OCI-LY1 (cell line): ENCODE measurements around the gene FAM117B.

ENCODE experiments used
- H2AFZ ChIP-seq: fragments of 200-600 bp; sonication (generic), shearing (Covaris generic); 2 replicates; pipeline ENCODE4 v1.6.0; 2014; ENCODE audit warnings: antibody characterized with exemption, mild to moderate bottlenecking, low read length
- H3F3A ChIP-seq: fragments of 200-600 bp; sonication (generic), shearing (Covaris generic); 2 replicates; pipeline ENCODE4 v1.6.0; 2014; ENCODE audit warnings: mild to moderate bottlenecking, antibody characterized with exemption, low read length, moderate library complexity; ENCODE audit not compliant: insufficient read depth
- H3K27ac ChIP-seq: fragments of 200-600 bp; sonication (generic); 2 replicates; pipeline ENCODE4 v1.5.1; 2014; ENCODE audit warnings: low read length, mixed run types, mild to moderate bottlenecking, low read depth; ENCODE audit not compliant: poor library complexity, severe bottlenecking
- H3K27me3 ChIP-seq: fragments of 200-600 bp; sonication (generic); 2 replicates; pipeline ENCODE4 v1.6.0; 2014; ENCODE audit warnings: antibody characterized with exemption, mild to moderate bottlenecking, low read length, moderate library complexity; ENCODE audit not compliant: insufficient read depth
- H3K36me3 ChIP-seq: fragments of 200-600 bp; sonication (generic); 2 replicates; pipeline ENCODE4 v1.6.1; 2014; ENCODE audit warnings: mild to moderate bottlenecking, antibody characterized with exemption, low read length, moderate library complexity, mixed read lengths; ENCODE audit not compliant: insufficient read depth
- H3K4me1 ChIP-seq: fragments of 200-600 bp; sonication (generic); 2 replicates; pipeline ENCODE4 v1.5.1; 2014; ENCODE audit warnings: mild to moderate bottlenecking, low read length, moderate library complexity; ENCODE audit not compliant: insufficient read depth, severe bottlenecking
- H3K4me2 ChIP-seq: fragments of 200-600 bp; sonication (generic), shearing (Covaris generic); 2 replicates; pipeline ENCODE4 v1.6.1; 2014; ENCODE audit warnings: low read length
- H3K4me3 ChIP-seq: fragments of 200-600 bp; sonication (generic); 2 replicates; pipeline ENCODE4 v1.5.1; 2014; ENCODE audit warnings: low read length, low read depth, mild to moderate bottlenecking, mixed read lengths; ENCODE audit not compliant: poor library complexity, severe bottlenecking
- H3K79me2 ChIP-seq: fragments of 200-600 bp; shearing (Covaris generic); 2 replicates; pipeline ENCODE4 v1.6.1; 2016; ENCODE audit warnings: mixed run types, low read length, mixed read lengths; ENCODE audit not compliant: insufficient read depth
- H3K9ac ChIP-seq: fragments of 200-600 bp; sonication (generic), shearing (Covaris generic); 2 replicates; pipeline ENCODE4 v1.6.1; 2014; ENCODE audit warnings: mild to moderate bottlenecking, low read length, mixed read lengths
- H3K9me2 ChIP-seq: fragments of 200-600 bp; sonication (generic), shearing (Covaris generic); 2 replicates; pipeline ENCODE4 v1.6.1; 2014; ENCODE audit warnings: low read depth, mild to moderate bottlenecking, low read length, mixed read lengths
- H3K9me3 ChIP-seq: fragments of 200-600 bp; shearing (Covaris generic); 2 replicates; pipeline ENCODE4 v1.6.1; 2014; ENCODE audit warnings: low read length, mixed read lengths
- H4K20me1 ChIP-seq: fragments of 200-600 bp; sonication (generic), shearing (Covaris generic); 2 replicates; pipeline ENCODE4 v1.6.0; 2016; ENCODE audit warnings: mild to moderate bottlenecking, low read length; ENCODE audit not compliant: insufficient read depth
- EZH2 ChIP-seq: fragments of 200-600 bp; sonication (generic), shearing (Covaris generic); IDR thresholded peaks from 2 replicates; pipeline ENCODE4 v1.8.0; 2017; ENCODE audit warnings: borderline replicate concordance, mixed run types, mild to moderate bottlenecking, antibody characterized with exemption, low read length, moderate library complexity, mixed read lengths
- TF ChIP-seq, protein P1 (sequence below): fragments of 200-600 bp; sonication (generic), shearing (Covaris generic); IDR thresholded peaks from 2 replicates; pipeline ENCODE4 v1.5.1; 2017; ENCODE audit warnings: mild to moderate bottlenecking, antibody characterized with exemption, low read length, moderate library complexity, mixed read lengths

The FAM117B gene

DNA sequence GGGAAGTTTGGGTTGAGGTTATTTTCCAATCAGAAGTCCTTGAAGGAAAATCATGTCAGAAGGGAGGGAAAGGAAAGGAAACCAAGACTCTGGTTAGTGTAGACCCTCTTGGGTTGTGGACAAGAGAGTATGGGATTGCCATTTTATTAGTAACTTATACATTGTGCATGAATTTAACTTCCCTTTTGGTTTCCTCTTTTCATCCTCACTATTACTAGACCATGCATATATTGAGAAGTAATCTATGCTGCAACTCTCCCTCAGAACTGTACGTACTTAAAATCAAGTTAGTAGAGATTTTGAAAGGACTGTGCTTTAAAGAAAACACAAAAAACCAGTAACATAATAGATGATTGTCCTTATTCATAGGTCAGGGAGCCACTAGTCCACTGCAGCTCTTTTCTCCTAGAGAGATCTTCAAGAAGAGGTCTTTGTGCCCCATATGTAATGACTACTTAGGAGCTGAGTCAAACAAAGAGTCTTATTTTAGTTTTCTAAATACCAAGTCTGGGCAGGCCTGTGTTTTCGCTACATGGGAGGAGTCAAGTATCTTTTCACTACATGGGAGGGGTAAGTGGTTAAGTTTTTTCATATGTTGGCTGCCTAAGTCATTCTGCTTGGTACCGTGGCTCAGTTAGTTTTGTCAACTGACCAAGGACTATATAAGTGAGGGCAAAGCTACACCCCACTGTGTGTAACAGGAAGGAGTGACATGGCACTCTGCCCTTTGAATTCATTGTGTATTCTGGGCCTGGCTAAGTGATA lies 25.2 kb upstream of the FAM117B start:
- no peaks in the 10 kb centered on the region; the same call in 1 of the 2 replicates for H3K27me3 ChIP-seq
- H3K9me2 ChIP-seq, result no peaks in the 10 kb centered on the region
- H3K27ac ChIP-seq, result no peak overlapping the region
- no peaks in the 10 kb centered on the region for H3K4me1 ChIP-seq
- no peaks in the 10 kb centered on the region for H3K36me3 ChIP-seq
- H3K4me2 ChIP-seq, result no peak overlapping the region
- no peak overlapping the region for H3K9ac ChIP-seq
- H2AFZ ChIP-seq, result no peak overlapping the region
- TF ChIP-seq, protein P1, sequence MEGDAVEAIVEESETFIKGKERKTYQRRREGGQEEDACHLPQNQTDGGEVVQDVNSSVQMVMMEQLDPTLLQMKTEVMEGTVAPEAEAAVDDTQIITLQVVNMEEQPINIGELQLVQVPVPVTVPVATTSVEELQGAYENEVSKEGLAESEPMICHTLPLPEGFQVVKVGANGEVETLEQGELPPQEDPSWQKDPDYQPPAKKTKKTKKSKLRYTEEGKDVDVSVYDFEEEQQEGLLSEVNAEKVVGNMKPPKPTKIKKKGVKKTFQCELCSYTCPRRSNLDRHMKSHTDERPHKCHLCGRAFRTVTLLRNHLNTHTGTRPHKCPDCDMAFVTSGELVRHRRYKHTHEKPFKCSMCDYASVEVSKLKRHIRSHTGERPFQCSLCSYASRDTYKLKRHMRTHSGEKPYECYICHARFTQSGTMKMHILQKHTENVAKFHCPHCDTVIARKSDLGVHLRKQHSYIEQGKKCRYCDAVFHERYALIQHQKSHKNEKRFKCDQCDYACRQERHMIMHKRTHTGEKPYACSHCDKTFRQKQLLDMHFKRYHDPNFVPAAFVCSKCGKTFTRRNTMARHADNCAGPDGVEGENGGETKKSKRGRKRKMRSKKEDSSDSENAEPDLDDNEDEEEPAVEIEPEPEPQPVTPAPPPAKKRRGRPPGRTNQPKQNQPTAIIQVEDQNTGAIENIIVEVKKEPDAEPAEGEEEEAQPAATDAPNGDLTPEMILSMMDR, result no peak
- no peak for TF ChIP-seq EZH2
- H3K9me3 ChIP-seq, result no peaks in the 10 kb centered on the region
- H3K79me2 ChIP-seq, result no peaks in the 10 kb centered on the region
- no peaks in the 10 kb centered on the region for H4K20me1 ChIP-seq
- H3K4me3 ChIP-seq, result no peak overlapping the region
- no peaks in the 10 kb centered on the region for H3F3A ChIP-seq

DNA sequence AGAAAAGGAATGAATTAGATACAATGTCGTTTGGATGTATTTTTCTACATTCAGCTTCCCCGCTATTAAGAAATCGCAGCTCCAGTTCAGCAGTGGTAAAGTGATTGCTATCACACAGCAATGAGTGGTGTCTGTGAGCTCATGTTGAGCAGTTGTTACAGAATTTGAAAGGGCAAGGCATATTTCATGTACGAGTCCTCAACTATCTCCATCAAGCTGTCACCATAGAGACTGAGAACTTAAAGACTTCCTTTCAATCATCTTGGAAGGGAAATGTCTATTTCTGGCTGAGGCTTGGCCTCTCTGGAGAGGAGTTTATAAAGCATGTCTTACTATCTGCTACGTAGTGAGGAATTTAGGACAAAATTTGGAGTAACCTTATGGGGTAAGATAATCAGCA lies 24.4 kb upstream of the FAM117B start:
- H3K27ac ChIP-seq, result no peak overlapping the region
- H3K9ac ChIP-seq, result no peak overlapping the region
- no peak overlapping the region for H3K4me2 ChIP-seq
- TF ChIP-seq, protein P1, result no peak
- TF ChIP-seq EZH2, result no peak
- H4K20me1 ChIP-seq, result no peaks in the 10 kb centered on the region
- H3K27me3 ChIP-seq, result no peaks in the 10 kb centered on the region; the same call in 1 of the 2 replicates
- H3K36me3 ChIP-seq, result no peaks in the 10 kb centered on the region
- H3K9me2 ChIP-seq, result no peaks in the 10 kb centered on the region
- no peaks in the 10 kb centered on the region for H3K4me1 ChIP-seq
- H3K4me3 ChIP-seq, result no peak overlapping the region
- no peaks in the 10 kb centered on the region for H3K9me3 ChIP-seq
- no peaks in the 10 kb centered on the region for H3K79me2 ChIP-seq
- no peak overlapping the region for H2AFZ ChIP-seq
- no peaks in the 10 kb centered on the region for H3F3A ChIP-seq

DNA sequence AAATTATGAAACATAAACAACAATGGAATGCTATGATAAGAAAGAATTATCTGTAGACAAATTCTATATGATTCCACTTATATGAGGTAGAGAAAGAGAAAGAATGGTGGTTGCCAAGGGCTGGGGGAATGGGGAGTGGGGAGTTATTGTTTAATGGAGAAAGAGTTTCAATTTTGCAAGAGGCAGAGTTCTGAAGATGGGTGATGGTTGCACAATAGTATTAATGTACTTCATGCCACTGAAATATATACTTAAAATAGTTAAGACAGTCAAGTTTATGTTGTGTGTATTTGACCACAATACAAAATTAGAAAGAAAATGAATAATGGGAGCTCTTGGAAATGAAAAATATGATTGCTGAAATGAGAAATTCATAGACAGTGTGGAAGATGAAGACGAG lies 22.6 kb upstream of the FAM117B start:
- no peaks in the 10 kb centered on the region; the same call in 1 of the 2 replicates for H3K27me3 ChIP-seq
- no peaks in the 10 kb centered on the region for H3K4me1 ChIP-seq
- H3K27ac ChIP-seq, result no peak overlapping the region
- TF ChIP-seq, protein P1, result no peak
- TF ChIP-seq EZH2, result no peak
- H4K20me1 ChIP-seq, result no peaks in the 10 kb centered on the region
- no peak overlapping the region for H3K4me2 ChIP-seq
- H3K36me3 ChIP-seq, result no peaks in the 10 kb centered on the region
- no peak overlapping the region for H3K4me3 ChIP-seq
- no peaks in the 10 kb centered on the region for H3F3A ChIP-seq
- no peaks in the 10 kb centered on the region for H3K9me2 ChIP-seq
- no peaks in the 10 kb centered on the region for H3K79me2 ChIP-seq
- H2AFZ ChIP-seq, result no peak overlapping the region
- H3K9me3 ChIP-seq, result no peaks in the 10 kb centered on the region
- no peak overlapping the region for H3K9ac ChIP-seq
